GM19193 (cell line): ENCODE measurements around the gene ADAP1.
A peak's percentile ranks its signal among the peaks of the same experiment; 100 is the strongest.

Source experiments
- POLR2A ChIP-seq: IDR thresholded peaks from 4 replicates; pipeline ENCODE4 v1.6.1; 2011; ENCODE audit not compliant: insufficient read depth, insufficient read length; ENCODE audit errors: extremely low read depth

The ADAP1 gene

DNA sequence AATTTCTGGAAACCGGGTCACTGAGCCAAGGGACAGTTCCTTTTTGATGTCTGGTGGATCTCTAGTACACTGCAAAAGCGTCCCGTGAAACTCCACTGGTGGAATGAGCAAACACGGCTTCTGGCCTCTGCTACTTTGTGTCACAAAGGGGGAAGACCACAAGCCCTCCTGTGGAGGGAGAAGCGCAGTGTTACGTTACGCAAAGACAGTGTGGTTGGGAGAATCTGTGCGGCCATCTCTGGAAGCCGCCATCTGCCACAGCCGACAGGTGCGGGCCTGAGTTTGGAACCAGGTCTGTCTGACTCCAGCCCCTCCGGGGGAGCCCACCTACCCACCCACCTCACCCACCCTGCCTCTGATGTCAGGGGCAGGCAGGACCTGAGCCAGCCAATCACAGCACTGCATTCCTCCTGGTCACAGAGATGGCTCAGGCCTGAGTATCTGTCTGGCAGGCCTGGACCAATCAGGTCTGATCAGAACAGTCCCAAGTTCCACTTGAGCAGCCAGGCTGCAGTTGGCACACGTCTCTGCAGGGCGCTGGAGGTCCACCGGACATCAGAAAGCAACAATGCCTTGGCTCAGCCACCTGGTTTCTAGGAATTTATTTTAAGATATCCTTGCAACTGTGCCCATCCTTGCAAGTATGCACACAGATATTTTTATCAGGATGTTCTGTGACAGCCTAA lies 25.5 kb upstream of the ADAP1 start:
- TF ChIP-seq POLR2A: no peak

DNA sequence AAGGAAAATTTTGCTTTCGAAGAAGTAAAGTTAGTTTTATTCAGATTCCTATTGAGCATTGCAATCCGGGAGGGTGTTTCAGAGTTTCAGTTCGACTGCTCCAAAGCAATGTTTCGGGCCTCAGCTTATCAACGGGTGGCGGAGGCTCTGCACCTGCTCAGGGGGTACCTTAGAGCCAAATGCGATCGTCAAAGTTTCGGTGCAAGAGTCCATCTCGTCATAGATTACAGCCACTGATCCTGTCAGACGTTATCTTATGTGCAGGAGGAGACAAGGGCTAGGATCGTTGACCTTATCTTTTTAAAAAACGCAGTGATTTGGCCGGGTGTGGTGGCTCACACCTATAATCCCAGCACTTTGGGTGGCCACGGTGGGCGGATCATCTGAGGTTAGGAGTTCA lies 24.7 kb upstream of the ADAP1 start:
- TF ChIP-seq POLR2A: no peak

DNA sequence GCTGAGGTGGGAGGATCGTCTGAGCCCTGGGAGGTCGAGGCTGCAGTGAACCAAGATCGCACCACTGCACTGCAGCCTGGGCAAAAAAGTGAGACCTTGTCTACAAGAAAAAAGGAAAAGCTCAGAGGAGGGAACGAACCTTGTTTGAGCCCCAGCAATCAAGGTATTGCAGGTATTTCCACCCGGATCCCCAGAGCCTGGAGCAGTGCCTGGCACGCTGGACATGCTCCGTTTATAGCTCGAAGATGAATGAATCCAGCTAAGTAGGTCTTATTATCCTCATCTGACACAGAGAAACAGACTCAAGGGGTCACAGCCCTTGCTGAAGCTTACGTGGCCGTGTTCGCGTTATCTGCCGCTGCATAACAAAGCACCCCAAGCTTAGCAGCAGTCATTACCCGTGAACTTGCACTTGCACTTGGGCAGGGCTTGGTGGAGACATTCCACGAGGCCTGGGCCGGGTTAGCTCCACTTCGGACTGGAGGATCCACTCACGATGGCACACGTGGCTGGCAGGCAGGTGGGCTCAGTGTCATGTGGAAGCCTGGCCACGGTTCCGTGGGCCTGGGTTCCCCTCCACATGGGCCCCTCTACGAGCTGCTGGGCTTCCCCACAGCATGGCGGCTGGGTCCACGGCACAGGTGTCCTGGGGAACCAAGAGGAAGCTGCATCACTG lies 24.1 kb upstream of the ADAP1 start:
- no peak for TF ChIP-seq POLR2A

DNA sequence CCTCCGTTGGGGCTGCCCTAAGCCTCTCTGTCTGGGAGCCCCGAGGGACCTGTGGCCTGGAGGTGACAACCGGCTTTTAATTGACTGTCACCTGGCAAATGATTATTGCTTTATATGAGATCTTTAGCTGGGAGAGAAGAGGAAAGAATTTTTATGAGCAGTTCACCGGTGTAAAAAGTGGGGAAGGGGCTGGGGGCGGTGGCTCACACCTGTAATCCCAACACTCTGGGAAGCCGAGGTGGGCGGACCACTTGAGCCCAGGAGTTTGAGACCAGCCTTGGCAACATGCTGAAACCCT lies 23.5 kb upstream of the ADAP1 start:
- no peak for TF ChIP-seq POLR2A

DNA sequence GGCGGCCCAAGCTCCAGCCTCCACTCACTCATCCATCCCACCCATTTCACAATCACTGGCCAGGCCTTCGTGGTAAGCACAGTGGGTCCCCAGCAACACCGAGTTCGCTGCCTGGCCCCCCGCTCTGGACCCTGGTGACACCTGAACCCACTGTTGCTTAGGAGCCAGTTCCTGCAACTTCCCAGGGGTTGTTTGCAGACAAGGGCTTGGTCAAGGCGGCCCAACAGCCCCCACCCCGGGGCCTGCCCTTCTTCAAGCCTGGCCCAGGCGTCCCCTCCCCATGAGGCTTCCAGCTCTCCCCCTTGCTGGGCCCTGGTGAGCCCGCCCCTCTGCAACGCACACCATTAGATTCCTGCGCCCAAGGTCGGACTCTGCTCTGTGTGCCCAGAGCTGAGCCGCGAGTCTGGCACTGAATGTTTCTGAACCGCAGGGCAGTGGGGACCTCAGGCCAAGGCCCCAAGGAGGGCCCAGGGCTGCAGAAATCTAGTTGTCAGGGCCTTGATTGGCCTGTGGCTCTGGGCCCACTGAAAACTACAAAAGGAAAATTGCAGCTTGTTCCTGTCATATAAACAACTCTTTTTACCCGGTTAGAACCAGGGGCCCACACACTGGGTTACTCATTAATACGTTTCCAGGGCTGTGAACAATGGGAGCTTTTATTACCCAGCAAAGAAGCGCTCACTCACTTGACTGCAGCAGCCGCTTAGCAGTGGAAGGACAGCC lies 23.0 kb upstream of the ADAP1 start:
- TF ChIP-seq POLR2A: no peak

DNA sequence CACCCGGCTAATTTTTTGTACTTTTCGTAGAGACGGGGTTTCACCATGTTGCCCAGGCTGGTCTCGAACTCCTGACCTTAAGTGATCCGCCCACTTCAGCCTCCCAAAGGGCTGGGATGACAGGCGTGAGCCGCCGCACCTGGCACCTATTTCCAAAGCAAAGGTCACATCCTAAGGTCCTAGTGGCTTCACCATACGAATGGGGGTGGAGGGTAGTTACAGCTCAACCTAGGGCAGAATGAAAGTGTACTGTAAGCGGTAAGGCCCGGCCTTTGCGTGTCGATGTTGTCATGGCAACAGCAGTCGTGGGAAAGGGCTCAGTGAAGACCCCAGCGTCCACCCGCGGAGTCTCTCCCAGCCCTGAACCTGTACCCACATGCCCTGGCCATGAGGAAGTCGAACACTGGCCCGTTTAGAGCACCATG lies 22.4 kb upstream of the ADAP1 start:
- TF ChIP-seq POLR2A: no peak

DNA sequence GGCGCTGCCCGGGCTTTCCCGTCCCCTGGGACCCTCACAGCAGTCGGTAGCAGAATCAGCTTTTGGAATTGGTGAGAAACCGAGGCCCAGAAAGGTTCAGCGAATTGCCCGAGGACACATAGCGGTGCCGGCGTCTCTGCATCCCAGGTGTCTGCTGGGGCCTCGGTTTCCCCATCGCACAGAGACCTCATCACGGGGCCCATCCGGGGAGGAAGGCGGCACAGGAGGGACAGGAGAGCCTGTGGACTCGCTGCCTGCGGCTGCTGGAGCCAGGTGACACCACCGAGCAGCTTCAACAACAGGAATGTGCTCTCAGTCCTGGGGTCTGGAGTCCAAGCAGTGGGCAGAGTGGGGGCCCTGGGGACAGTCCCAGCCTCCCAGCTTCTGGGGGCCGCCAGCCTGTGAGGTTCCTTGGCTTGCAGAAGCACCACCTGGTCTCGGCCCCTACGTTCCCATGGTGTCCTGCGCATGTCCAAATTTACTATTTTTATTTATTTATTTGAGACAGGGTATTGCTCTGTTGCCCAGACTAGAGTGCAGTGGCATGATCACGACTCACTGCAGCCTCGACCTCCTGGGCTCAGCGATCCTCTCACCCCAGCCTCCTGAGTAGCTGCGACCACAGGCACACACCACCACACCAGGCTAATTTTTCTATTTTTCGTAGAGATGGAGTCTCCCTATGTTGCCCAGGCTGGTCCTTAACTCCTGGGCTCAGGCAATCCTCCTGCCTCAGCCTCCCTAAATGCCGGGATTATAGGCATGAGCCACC lies 21.4 kb upstream of the ADAP1 start:
- no peak for TF ChIP-seq POLR2A

DNA sequence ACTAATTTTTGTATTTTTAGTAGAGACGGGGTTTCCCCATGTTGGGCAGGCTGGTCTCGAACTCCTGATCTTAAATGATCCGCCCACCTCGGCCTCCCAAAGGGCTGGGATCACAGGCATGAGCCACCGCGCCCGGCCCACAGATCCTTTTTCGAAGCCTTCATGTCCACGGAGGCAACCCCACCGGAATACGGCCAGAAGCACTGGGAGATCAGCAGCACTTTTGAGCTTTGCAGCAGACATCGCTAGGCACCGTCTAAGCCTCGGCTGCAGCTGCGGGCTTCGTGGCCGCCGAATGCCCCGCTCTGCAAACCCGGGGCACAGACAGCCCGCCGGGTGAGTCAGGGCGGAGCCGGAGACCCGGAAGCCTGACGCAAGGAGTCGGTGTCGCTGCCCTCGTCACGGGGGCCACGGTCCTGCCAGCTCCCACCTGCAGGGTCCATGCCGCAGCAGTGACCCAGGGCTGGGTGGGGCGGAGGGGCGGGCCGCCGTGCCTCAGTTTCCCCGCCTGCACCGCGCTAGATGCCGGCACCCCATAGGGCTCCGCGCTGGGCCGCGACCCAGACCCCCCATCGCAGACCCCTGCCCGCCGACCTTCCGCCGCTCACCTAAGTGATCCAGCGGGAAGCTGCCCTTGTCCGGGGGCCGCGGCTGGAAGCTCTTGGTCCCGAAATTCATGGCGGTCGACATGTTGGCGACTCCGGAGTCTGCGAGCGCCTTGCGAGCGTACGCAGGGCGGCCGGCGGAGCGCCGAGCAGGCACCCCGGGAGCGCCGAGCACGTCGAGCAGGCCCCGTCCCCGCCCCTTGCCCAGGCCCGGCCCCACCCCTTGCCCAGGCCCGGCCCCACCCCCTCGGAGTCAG lies 20.6 kb upstream of the ADAP1 start, which contains the start of gene COX19:
TSS of gene COX19 (minus strand) at position 730 of the 862 bp plus-strand sequence. CDS start at position 690, 40 bp downstream.
- TF ChIP-seq POLR2A: peak; percentile 79

DNA sequence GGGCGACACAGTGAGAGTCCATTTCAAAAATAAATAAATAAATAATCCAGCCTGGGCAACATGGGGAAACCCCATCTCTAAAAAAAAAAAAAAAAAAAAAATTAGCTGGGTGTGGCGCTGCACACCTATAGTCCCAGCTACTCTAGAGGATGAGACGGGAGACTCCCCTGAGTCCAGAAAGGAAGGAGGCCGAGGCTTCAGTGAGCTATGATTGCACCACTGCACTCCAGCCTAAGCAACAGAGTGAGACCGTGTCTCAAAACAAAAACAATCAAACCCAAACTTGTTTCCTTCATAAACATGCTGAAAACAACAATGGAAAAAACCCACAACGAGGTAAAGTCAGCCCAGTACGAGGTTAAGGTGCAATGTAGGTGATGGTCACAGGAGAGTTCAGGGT lies 19.7 kb upstream of the ADAP1 start:
- TF ChIP-seq POLR2A: no peak

DNA sequence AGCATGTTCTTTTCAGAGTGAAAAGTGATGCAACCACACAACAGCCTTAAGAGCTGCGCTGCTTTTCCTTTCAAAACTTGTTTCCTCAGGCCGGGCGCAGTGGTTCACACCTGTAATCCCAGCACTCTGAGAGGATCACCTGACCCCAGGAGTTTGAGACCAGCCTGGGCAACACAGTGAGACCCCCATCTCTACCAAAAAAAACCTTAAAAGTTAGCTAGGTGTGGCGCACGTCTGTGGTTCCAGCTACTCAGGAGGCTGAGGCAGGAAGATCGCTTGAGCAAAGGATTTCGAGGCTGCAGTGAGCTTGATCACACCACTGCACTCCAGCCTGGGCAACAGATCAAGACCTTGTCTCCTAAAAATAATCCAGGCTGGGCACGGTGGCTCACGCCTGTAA lies 18.8 kb upstream of the ADAP1 start:
- TF ChIP-seq POLR2A: no peak

DNA sequence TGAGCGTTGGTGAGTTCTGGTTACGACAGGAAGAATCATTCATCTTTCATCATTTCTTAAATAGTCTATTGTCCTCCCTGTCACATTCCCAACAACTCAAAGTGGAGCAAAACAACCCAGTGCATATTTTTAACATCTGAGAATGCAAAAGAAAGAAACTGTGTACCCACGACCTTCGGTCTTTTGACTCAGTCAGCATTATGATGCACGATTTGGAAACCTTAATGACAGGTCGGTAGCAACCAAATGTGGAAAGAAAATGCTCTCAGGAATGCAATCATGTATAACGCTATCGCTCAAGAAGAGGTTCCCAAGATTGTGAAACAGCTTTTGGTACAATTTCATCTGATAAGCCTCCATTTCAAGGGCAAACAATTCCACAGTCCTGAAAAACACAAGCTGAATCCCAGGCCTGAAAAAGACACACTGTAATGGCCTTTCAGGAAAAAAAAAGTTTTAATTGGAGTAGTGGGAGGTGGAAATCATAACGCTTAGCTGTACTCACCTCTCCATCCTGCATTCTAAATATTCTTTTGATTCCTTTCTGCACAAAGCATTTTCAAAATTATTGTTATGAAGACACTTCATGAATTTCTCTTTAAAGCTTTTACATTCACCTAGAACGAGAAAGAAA lies 18.3 kb upstream of the ADAP1 start:
- no peak for TF ChIP-seq POLR2A

DNA sequence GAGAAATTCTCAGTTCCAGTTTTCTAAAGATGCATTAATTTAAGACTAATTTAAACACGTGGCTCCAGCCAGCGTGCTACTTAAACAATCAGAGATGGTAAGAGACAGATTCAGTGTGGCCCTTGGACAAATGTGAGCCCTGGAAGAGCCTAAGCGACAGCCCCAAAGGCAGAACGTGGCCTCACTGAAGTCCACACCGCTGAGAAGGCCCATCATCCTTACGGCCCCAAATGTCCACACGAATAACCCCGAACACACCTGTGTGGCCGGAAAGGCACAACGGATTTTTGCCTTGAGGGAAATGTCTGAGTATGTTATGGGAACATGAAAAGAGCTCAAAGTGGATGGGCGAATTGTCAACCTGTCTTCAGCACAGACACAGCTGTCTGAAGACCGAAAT lies 17.6 kb upstream of the ADAP1 start:
- TF ChIP-seq POLR2A: no peak

DNA sequence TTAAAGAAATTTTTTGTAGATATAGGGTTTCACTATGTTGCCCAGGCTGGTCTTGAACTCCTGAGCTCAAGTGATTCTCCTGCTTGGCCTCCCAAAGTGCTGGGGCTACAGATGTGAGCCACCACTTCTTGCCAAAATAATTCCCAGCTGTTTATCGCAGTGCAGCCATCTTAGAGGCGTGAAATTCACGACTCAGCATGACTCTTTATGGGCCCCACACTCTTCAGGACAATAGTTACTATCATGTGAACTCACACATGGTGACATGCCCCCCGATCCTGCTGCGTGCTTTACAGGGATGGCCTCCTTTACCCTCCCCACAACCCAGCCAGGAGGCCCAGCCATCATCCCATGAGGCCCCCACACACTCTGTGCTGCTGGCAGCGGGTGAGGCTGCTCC lies 16.3 kb upstream of the ADAP1 start:
- TF ChIP-seq POLR2A: no peak

DNA sequence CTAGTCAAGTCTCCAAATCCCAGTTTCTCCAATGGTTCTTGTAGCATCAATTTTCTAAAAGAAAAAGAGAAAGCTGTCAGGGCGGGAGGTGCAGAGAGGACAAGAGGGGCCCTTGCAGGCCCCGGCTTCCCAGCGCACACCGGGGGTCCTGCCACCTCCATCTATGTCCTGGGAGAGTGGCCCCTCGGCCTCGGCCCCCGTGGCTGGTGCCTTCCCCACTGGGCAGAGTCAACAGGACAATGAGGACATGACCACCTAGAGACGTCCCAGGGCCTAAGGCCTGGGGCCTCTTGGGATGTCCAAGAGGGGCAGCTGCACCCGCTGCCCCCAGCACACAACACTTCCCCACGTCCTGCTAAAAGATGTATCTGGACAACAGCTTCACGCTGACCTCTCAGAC lies 14.9 kb upstream of the ADAP1 start:
- no peak for TF ChIP-seq POLR2A
